GM10266 (cell line): ENCODE data around the gene CARD11.

Source experiments
- DNase-seq: peaks from one replicate; pipeline ENCODE4 v3.0.0; 2012; ENCODE audit errors: extremely low spot score
- TF ChIP-seq, protein P1 (sequence below): IDR thresholded peaks from 2 replicates; pipeline ENCODE4 v1.5.1; 2012; ENCODE audit warnings: mild to moderate bottlenecking, low read depth; ENCODE audit not compliant: control insufficient read depth, insufficient read depth; ENCODE audit errors: missing control alignments

Gene CARD11

DNA sequence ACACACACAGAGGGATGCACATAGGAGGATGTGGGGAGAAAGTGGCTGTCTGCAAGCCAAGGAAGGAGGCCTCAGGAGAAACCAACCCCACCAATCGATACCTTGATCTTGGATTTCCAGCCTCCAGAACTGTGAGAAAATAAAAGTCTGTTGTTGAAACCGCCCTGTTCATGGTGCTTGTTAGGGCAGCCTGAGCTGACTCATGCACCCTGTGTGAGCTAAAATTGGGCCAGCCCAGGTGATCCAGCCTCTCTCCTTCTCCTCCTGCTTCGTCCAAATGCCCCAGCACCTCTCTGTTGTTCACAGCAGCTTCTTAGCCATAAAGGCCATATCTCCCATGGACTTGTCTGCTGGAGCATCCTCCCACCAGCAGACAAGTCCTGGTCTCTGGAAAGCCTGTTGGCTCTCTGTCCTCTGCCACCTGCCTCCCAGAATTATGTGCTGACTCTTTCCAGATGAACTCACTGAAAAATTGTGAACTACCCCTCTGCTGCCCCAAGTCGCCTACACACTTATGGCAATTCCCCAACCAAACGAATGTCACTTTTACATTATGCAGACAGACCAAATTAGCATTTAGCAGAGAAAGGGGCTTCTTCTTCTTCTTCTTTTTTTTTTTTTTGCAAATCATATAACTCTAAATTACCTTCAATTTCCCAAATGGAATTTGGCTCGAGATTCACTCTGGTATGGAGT lies 30.2 kb upstream of the CARD11 start:
- DNase-seq, result no peak
- TF ChIP-seq, protein P1, sequence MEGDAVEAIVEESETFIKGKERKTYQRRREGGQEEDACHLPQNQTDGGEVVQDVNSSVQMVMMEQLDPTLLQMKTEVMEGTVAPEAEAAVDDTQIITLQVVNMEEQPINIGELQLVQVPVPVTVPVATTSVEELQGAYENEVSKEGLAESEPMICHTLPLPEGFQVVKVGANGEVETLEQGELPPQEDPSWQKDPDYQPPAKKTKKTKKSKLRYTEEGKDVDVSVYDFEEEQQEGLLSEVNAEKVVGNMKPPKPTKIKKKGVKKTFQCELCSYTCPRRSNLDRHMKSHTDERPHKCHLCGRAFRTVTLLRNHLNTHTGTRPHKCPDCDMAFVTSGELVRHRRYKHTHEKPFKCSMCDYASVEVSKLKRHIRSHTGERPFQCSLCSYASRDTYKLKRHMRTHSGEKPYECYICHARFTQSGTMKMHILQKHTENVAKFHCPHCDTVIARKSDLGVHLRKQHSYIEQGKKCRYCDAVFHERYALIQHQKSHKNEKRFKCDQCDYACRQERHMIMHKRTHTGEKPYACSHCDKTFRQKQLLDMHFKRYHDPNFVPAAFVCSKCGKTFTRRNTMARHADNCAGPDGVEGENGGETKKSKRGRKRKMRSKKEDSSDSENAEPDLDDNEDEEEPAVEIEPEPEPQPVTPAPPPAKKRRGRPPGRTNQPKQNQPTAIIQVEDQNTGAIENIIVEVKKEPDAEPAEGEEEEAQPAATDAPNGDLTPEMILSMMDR, result no peak

DNA sequence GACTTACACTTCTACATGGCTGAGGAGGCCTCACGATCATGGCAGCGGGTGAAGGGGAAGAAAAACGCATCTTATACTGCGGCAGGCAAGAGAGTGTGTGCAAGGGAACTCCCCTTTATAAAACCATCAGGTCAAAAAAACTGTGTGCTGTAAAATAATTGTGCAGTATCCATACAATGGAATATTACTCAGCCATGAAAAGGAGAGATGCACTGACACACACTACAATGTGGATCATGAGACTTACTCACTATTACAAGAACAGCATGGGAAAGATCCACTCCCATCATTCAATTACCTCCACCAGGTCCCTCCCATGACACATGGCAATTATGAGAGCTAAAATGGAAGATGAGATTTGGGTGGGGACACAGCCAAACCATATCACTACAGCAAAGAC lies 27.2 kb upstream of the CARD11 start:
- TF ChIP-seq, protein P1, result no peak
- DNase-seq, result no peak

DNA sequence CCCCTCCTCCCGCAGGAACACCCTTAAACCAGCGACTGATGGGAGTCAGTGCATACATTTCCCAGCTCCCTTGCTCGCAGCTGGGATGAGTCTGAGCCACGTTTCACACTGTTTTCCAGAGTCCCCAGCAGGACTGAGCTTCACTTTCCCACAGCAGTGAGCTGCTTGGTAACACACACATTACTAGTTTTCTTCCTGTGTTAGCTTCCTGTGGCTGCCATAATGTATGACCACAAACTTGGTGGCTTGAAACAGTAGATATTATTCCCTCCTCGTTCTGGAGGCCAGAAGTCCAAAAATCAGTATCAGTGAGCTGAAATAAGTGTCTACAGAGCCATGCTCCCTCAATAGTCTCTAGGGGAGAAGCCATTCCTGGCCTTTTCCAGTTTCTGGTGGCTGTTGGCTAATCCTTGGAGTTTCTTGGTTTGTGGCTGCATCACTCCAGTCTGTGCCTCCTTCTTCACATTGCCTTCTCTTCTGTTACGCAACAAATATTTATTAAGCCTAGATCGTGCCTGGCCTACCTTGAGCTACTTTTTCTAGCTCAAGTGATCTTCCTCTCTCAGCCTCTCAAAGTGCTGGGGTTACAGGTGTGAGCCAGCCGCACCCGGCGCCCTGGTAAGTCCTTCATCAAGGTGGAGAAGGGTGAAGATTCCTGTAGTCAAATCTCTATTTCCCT lies 26.2 kb upstream of the CARD11 start:
- no peak for DNase-seq
- TF ChIP-seq, protein P1, result no peak

DNA sequence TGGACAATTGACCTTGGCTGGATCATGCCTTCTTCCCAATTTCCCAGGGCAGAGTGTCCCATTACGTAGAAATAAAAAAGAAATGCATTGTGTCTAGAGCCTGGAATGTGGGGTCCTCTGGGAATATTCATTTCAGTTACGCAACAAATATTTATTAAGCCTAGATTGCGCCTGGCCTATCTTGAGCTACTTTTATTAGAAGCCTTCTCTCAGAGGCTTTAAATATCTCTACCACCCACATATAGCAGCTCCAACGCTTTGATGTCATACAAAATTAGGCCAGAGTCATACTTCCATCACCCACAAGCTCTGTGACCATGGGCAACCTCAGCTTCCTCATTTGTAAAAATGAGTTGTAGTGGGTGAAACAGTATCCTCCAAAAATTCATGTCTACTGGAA lies 24.9 kb upstream of the CARD11 start:
- DNase-seq, result peak; percentile 38
- TF ChIP-seq, protein P1, result no peak

DNA sequence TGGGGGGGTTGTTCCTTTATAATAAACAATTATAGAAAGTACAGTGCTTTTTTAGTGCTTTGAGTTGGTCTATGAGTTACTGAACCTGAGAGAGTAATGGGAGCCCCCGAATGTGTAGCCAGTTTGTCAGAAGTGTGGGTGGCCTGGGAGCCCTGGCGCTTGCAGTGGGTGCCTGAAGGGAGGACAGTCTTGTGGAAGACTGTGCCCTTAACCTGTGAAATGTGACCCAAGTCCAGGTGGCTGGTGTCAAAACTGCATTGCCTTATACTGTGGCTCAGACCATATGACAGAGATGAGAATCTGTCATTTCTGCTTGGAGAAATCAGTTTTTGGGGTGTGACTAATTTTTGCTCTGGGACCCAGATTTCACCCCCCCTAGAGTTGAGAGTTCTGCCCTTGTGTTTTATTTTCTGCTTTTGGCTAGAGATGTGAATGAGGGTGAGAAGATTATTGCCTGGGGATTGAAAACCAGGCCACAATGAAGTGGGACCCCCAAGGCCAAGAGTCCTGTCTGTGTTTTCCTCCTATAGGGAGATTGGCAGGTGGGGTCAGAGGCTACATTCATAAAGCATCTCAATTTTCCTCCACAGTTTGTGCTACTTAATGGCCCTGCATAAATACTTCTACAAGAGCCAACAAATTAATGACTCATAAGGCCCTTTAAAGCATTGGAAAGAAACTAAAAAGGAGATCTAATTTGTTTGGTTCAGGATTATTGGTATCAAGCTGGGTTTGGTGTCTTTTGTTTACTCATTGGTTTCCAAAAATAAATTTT lies 24.1 kb upstream of the CARD11 start:
- DNase-seq, result no peak

DNA sequence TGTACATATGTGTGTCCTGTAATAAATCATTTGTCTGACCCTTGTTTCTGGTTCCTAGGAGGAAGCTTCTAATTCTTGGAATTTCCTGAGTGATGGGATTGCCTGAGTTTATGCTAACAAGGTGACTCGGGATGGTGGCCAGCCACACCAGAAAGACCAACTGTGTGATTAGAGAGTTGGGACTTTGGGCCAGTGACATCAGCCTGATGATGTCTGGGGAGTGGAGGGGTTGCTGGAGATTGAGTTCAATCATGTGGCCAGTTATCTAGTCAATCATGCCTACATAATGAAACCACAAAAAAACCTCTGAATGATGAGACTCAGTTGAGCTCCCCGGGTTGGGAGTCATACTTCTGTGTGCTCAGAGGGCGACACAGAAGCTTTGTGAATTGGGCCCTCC lies 23.5 kb upstream of the CARD11 start:
- TF ChIP-seq, protein P1, result no peak
- DNase-seq, result peak; percentile 27

More for the DNA sequence above, 24.1 kb upstream of the CARD11 start:
- TF ChIP-seq, protein P1, result no peak
